ENCODE results near the gene STK32C.

GRCh38 chr10:132174237-132174636 is 133.5 kb downstream of the STK32C start:
- TF ChIP-seq CTCF (IDR thresholded peaks at IDR 0.05) (no peak), POLR2A (IDR thresholded peaks at IDR 0.05) (no peak)
